Gastrocnemius medialis (tissue), 4 donors: ENCODE measurements around the gene RABL6.

Experiments
- POLR2A ChIP-seq, 2 donors: fragments of 450-650 bp; IDR thresholded peaks; one replicate each; pipeline ENCODE4 v1.6.1; 2017; ENCODE audit warnings: antibody characterized with exemption in 2 of 2, mild to moderate bottlenecking in 2 of 2, moderate library complexity in 2 of 2
- TF ChIP-seq, protein P1 (sequence below), 5 experiments: fragments of 450-650 bp in 3 of 5; fragments of 200-600 bp in 2 of 5; sonication (generic) in 2 of 5; IDR thresholded peaks in 4 of 5; conservative IDR thresholded peaks in 1 of 5; 1 replicate in 4 of 5; 2 replicates in 1 of 5; pipeline ENCODE4 v1.5.1; 2016 to 2019; ENCODE audit warnings: antibody characterized with exemption in 5 of 5, mild to moderate bottlenecking in 3 of 5, moderate library complexity in 3 of 5

- TF ChIP-seq, protein P1, sequence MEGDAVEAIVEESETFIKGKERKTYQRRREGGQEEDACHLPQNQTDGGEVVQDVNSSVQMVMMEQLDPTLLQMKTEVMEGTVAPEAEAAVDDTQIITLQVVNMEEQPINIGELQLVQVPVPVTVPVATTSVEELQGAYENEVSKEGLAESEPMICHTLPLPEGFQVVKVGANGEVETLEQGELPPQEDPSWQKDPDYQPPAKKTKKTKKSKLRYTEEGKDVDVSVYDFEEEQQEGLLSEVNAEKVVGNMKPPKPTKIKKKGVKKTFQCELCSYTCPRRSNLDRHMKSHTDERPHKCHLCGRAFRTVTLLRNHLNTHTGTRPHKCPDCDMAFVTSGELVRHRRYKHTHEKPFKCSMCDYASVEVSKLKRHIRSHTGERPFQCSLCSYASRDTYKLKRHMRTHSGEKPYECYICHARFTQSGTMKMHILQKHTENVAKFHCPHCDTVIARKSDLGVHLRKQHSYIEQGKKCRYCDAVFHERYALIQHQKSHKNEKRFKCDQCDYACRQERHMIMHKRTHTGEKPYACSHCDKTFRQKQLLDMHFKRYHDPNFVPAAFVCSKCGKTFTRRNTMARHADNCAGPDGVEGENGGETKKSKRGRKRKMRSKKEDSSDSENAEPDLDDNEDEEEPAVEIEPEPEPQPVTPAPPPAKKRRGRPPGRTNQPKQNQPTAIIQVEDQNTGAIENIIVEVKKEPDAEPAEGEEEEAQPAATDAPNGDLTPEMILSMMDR (IDR thresholded peaks at IDR 0.05 in 4 of 5, conservative IDR thresholded peaks at IDR 0.05 in 1 of 5), result no peak
- peak; percentile 60 to 82 for TF ChIP-seq POLR2A (IDR thresholded peaks at IDR 0.05)
Measured at GRCh38 chr9:136790640-136791515, 16.9 kb upstream of the RABL6 start, which contains the start of gene TMEM141.
